Measurements from ENCODE around the gene TMEM127. TPM values are rescaled to one million over a fixed set of nuclear protein-coding genes. Genes with fewer than 3 reads are reported as not detected.

Gene TMEM127
- total RNA-seq, 1 donor from 2014 or later, result 77.4 TPM

DNA sequence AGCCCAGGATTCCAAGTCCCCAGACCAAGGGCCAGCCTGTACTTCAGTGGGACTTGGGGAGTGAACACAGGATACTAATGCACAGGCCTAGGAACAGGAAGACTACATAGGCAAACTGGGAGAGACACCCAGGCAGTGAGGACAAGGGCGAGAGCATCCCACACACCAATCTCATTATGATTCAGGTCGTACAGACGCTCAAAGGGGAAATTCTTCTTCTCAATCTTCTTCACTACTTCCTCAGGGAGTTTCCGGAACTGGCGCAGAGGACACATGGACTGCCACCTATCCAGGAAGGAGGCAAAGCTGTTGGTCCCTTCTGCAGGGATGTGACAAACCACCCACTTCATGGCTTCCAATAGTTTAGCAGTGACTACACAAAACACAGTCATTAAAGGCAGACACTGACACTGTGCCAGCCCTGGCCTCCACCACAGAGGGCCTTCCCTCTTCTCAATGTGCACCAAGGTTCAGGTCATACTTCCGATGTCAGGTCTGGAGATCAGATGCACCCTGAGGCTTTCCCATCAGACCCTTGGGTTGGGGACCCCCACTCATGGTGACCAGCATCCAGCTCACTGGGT, 21.6 kb upstream of the TMEM127 start:
- DNase-seq, result no peak
- Histone ChIP-seq H3K4me1 (no peaks in the 10 kb centered on the region), H3K27ac (no peak overlapping the region), H3K4me3 (no peak overlapping the region), H3K9me3 (no peaks in the 10 kb centered on the region), H3K36me3 (peaks cover 100% of the 10 kb centered on the region), H3K27me3 (ENCODE audit: low read depth) (no peaks in the 10 kb centered on the region)
- no peak for TF ChIP-seq CTCF (IDR thresholded peaks at IDR 0.05)
- intact Hi-C loops (cut with DNase I), result no loop called here
- no peak for ATAC-seq

GRCh38 chr2:96276787-96277499, 11.1 kb upstream of the TMEM127 start:
- H3K4me3 ChIP-seq, result no peak overlapping the region
- H3K9me3 ChIP-seq, result no peaks in the 10 kb centered on the region
- ATAC-seq (no peak), DNase-seq (no peak)
- intact Hi-C loops (cut with DNase I), result no loop called here
- no peak overlapping the region for H3K27ac ChIP-seq
- no peaks in the 10 kb centered on the region for H3K4me1 ChIP-seq
- peaks cover 100% of the 10 kb centered on the region for H3K36me3 ChIP-seq
- no peaks in the 10 kb centered on the region for H3K27me3 ChIP-seq (ENCODE audit: low read depth)
- no peak for TF ChIP-seq CTCF (IDR thresholded peaks at IDR 0.05)

DNA sequence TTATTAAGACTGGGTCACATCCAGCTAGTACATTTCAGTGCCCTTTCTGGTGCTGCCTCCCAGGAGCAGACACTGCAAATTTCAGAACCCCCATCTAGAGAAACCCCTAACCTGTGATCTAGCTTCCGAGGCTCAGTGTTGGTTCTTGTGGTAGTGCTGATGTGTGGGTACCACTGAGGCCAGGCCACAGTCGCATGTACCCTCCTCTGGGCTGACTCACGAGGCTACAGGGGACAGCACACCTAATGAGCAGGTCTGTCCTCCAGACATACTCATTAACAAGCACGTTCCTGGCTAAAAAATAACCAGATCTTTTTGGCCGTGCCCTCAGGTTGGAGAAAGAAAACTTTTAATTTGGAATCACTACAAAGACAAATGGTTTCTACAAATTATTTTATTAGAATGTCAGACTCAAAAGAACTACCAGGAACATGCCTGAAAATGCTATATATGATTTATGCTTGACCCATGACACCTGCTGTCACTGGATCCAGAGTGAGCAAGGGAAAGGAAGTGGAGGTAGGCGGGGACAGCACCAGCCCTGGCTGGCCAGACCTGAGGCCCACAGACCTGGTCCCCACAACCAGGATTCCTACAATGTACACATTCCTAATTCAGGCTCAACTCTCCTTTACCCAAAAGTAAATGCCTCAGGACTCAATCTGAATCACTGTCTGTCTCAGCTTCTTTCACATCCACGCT, 8.7 kb upstream of the TMEM127 start:
- H3K27me3 ChIP-seq (ENCODE audit: low read depth), result no peaks in the 10 kb centered on the region
- H3K9me3 ChIP-seq, result no peaks in the 10 kb centered on the region
- no peaks in the 10 kb centered on the region for H3K4me1 ChIP-seq
- no peak overlapping the region for H3K27ac ChIP-seq
- no peak overlapping the region for H3K4me3 ChIP-seq
- DNase-seq (no peak), ATAC-seq (no peak)
- intact Hi-C loops (cut with DNase I), result no loop called here
- TF ChIP-seq CTCF (IDR thresholded peaks at IDR 0.05), result no peak
- peaks cover 100% of the 10 kb centered on the region for H3K36me3 ChIP-seq

DNA sequence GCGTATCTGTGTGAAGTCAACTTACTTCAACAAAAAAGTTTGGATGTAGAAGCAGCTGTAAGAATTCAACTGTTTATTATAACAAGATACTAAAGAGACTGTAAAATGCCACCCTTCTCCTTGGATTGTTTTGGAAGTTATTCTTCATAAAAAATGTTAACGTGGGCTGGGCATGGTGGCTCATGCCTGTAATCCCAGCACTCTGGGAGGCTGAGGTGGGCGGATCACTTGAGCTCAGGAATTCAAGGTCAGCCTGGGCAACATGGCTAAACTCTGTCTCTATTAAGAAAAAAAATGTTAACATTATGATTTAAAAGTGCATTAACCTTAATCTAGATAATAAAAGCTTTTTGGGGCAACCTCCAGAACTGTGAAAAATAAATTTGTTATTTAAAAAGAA, 8.0 kb upstream of the TMEM127 start:
- intact Hi-C loops (cut with DNase I), result no loop called here

DNA sequence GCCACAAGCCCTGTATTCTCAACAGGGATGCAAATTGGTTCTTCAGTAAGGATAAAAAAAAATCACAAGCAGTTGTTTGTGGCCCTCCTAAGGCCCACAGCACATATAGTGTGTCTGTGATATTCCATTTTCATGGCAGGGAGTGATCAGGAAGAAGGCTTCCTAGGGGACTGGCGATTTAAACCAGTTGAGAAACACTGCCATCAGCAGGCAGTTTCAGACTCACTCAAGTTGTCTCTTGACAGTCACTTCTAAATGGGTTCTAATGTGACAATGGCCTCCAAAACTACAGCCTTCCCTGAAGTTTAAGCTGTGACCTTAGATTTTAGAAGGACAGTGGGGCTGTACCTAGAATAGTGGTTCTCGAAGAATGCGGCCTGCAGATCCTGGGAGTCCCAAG, 6.2 kb upstream of the TMEM127 start:
- Histone ChIP-seq H3K27me3 (ENCODE audit: low read depth) (no peaks in the 10 kb centered on the region), H3K27ac (no peak overlapping the region), H3K9me3 (no peaks in the 10 kb centered on the region), H3K4me1 (peaks cover 9% of the 10 kb centered on the region), H3K36me3 (peaks cover 96% of the 10 kb centered on the region), H3K4me3 (no peak overlapping the region)
- no peak for DNase-seq
- TF ChIP-seq CTCF (IDR thresholded peaks at IDR 0.05), result no peak
- ATAC-seq, result no peak
- intact Hi-C loops (cut with DNase I), result no loop called here

More for the DNA sequence above, 8.0 kb upstream of the TMEM127 start:
- Histone ChIP-seq H3K36me3 (peaks cover 100% of the 10 kb centered on the region), H3K9me3 (no peaks in the 10 kb centered on the region), H3K27me3 (ENCODE audit: low read depth) (no peaks in the 10 kb centered on the region), H3K4me3 (no peak overlapping the region), H3K4me1 (no peaks in the 10 kb centered on the region), H3K27ac (no peak overlapping the region)
- DNase-seq (no peak), ATAC-seq (no peak)
- no peak for TF ChIP-seq CTCF (IDR thresholded peaks at IDR 0.05)
